Kasumi-1 (cell line): Measurements from ENCODE around the gene CSK.

Experiments
- DNase-seq, 2 experiments: peaks; one replicate each; lab custom pipeline; 2025; lab: John Stamatoyannopoulos, UW

Gene CSK

GRCh38 chr15:74843445-74843828, 61.6 kb downstream of the CSK start:
- no peak for DNase-seq

GRCh38 chr15:74843891-74844299, 62.0 kb downstream of the CSK start:
- DNase-seq, result no peak

- DNase-seq, result no peak
These were observed 62.7 kb downstream of the CSK start for GRCh38 chr15:74844319-74845207.

- DNase-seq, result peak in 1 of 2 experiments; percentile 4
These were observed 63.3 kb downstream of the CSK start for GRCh38 chr15:74845208-74845568.

- no peak for DNase-seq
These were observed 63.7 kb downstream of the CSK start for GRCh38 chr15:74845581-74845980.

GRCh38 chr15:74847432-74847831, 65.6 kb downstream of the CSK start:
- no peak for DNase-seq

GRCh38 chr15:74850393-74850792, 68.5 kb downstream of the CSK start:
- DNase-seq, result no peak

- no peak for DNase-seq
These were observed 70.1 kb downstream of the CSK start for GRCh38 chr15:74851960-74852359.
